Measurements from ENCODE around the gene PPP4R2.

DNA sequence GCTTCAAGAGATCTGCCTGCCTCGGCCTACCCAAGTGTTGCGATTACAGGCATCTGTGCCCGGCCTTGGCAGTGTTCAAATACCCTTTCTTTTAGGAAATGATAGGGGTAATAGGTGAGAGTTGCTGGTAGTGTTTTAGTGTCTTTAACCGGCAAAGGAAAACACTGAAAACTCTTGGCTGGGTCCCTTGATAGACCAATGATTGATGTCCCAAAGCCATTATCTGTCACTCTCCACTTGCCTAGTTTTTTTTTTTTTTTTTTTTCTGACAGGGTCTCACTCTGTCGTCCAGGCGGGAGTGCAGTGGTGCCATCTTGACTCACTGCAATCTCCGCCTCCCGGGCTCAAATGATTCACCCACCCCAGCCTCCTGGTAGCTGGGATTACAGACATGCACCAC, 84.5 kb downstream of the PPP4R2 start:
- TF ChIP-seq, protein P1, sequence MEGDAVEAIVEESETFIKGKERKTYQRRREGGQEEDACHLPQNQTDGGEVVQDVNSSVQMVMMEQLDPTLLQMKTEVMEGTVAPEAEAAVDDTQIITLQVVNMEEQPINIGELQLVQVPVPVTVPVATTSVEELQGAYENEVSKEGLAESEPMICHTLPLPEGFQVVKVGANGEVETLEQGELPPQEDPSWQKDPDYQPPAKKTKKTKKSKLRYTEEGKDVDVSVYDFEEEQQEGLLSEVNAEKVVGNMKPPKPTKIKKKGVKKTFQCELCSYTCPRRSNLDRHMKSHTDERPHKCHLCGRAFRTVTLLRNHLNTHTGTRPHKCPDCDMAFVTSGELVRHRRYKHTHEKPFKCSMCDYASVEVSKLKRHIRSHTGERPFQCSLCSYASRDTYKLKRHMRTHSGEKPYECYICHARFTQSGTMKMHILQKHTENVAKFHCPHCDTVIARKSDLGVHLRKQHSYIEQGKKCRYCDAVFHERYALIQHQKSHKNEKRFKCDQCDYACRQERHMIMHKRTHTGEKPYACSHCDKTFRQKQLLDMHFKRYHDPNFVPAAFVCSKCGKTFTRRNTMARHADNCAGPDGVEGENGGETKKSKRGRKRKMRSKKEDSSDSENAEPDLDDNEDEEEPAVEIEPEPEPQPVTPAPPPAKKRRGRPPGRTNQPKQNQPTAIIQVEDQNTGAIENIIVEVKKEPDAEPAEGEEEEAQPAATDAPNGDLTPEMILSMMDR (conservative IDR thresholded peaks at IDR 0.05): no peak
- TF ChIP-seq ZFX (IDR thresholded peaks at IDR 0.05): no peak

Measured in C4-2B (cell line).